IMR-90 (cell line): ENCODE measurements around the gene CGNL1. TPM values are rescaled to one million over a fixed set of nuclear protein-coding genes. Genes with fewer than 3 reads are reported as not detected.

Experiments
- ATAC-seq: fragments of 200-7000 bp; cut with Tn5 transposase; 2 replicates; pipeline ENCODE4 v1.9.1; 2020; ENCODE audit warnings: low read depth, mild to moderate bottlenecking, moderate library complexity
- BruUV-seq: library from RNA; stranded (reverse); fragments of 400-500 nt; replicated peaks from 2 replicates; lab custom pipeline; 2021; lab: Mats Ljungman, UMichigan
- CTCF ChIA-PET: fragments of 300-600 bp; formaldehyde crosslinking; extraction: SDS; loops from one replicate; lab custom pipeline; 2021; ENCODE audit warnings: antibody characterized with exemption; lab: Yijun Ruan, JAX
- POLR2A ChIA-PET: fragments of 300-600 bp; sonication (Branson Sonifier 250); formaldehyde crosslinking; loops from one replicate; lab custom pipeline; 2022; ENCODE audit warnings: antibody characterized with exemption; ENCODE audit not compliant: unreplicated experiment; lab: Charles Lee
- DNase-seq: peaks from one replicate; pipeline ENCODE4 v3.0.0; 2013
- H2AFZ ChIP-seq: replicated peaks from 2 replicates; pipeline ENCODE3; 2013; ENCODE audit warnings: low read length, mild to moderate bottlenecking; ENCODE audit not compliant: poor library complexity
- H2AK5ac ChIP-seq: 2 replicates; pipeline ENCODE4 v1.6.1; 2013; ENCODE audit warnings: low read depth, low read length, inconsistent platforms
- H2AK9ac ChIP-seq: replicated peaks from 2 replicates; pipeline ENCODE3; 2013; ENCODE audit warnings: mild to moderate bottlenecking, low read depth, low read length, moderate library complexity; ENCODE audit not compliant: poor library complexity
- H2BK120ac ChIP-seq: 2 replicates; pipeline ENCODE4 v1.6.1; 2013; ENCODE audit warnings: low read depth, low read length, inconsistent platforms
- H2BK15ac ChIP-seq: 3 replicates; pipeline ENCODE4 v1.6.1; 2013; ENCODE audit warnings: low read depth, low read length, inconsistent platforms
- H2BK20ac ChIP-seq: 2 replicates; pipeline ENCODE4 v1.6.1; 2013; ENCODE audit warnings: low read depth, mild to moderate bottlenecking, inconsistent platforms, low read length, moderate library complexity
- H2BK5ac ChIP-seq: 2 replicates; pipeline ENCODE4 v1.6.1; 2013; ENCODE audit warnings: mild to moderate bottlenecking, low read depth, low read length, inconsistent platforms; ENCODE audit not compliant: poor library complexity, severe bottlenecking
- H3K14ac ChIP-seq: replicated peaks from 2 replicates; pipeline ENCODE4 v1.6.1; 2013; ENCODE audit warnings: low read depth, low read length, inconsistent platforms
- H3K18ac ChIP-seq: 2 replicates; pipeline ENCODE4 v1.6.1; 2013; ENCODE audit warnings: low read depth, low read length, control low read depth
- H3K23ac ChIP-seq: 2 replicates; pipeline ENCODE4 v1.6.1; 2013; ENCODE audit warnings: low read depth, low read length, inconsistent platforms
- H3K27ac ChIP-seq: 2 replicates; pipeline ENCODE4 v1.5.1; 2013; ENCODE audit warnings: mild to moderate bottlenecking, control low read depth, low read length; ENCODE audit not compliant: insufficient read depth
- H3K27me3 ChIP-seq: 2 replicates; pipeline ENCODE4 v1.6.1; 2013; ENCODE audit warnings: low read length; ENCODE audit not compliant: control insufficient read depth, insufficient read depth
- H3K36me3 ChIP-seq: 2 replicates; pipeline ENCODE4 v1.6.1; 2013; ENCODE audit warnings: low read length, mixed read lengths; ENCODE audit not compliant: control insufficient read depth, insufficient read depth
- H3K4ac ChIP-seq: 2 replicates; pipeline ENCODE4 v1.6.1; 2013; ENCODE audit warnings: low read depth, low read length, inconsistent platforms
- H3K4me1 ChIP-seq: 2 replicates; pipeline ENCODE4 v1.6.1; 2013; ENCODE audit warnings: low read length, mixed read lengths; ENCODE audit not compliant: control insufficient read depth, insufficient read depth
- H3K4me2 ChIP-seq: 2 replicates; pipeline ENCODE4 v1.6.1; 2013; ENCODE audit warnings: low read depth, mild to moderate bottlenecking, control low read depth, low read length, moderate library complexity
- H3K4me3 ChIP-seq: 2 replicates; pipeline ENCODE4 v1.5.1; 2013; ENCODE audit warnings: low read depth, mild to moderate bottlenecking, control low read depth, low read length, moderate library complexity; ENCODE audit not compliant: insufficient read depth
- H3K56ac ChIP-seq: 2 replicates; pipeline ENCODE4 v1.6.1; 2013; ENCODE audit warnings: low read length, inconsistent platforms; ENCODE audit not compliant: insufficient read depth; ENCODE audit errors: extremely low read depth
- H3K79me1 ChIP-seq, 2 experiments: 2 replicates each; pipeline ENCODE4 v1.6.1; 2013; ENCODE audit warnings: low read length in 2 of 2, inconsistent platforms in 1 of 2, low read depth in 1 of 2
- H3K9ac ChIP-seq: 2 replicates; pipeline ENCODE4 v1.6.1; 2013; ENCODE audit warnings: low read depth, low read length, control low read depth
- H3K9me1 ChIP-seq: 2 replicates; pipeline ENCODE4 v1.6.1; 2013; ENCODE audit warnings: low read length, inconsistent platforms; ENCODE audit not compliant: insufficient read depth
- H3K9me3 ChIP-seq: 2 replicates; pipeline ENCODE4 v1.6.1; 2013; ENCODE audit warnings: low read length; ENCODE audit not compliant: control insufficient read depth, insufficient read depth
- H4K20me1 ChIP-seq: 2 replicates; pipeline ENCODE4 v1.6.1; 2013; ENCODE audit warnings: low read length, inconsistent platforms; ENCODE audit not compliant: insufficient read depth
- H4K5ac ChIP-seq: 2 replicates; pipeline ENCODE4 v1.6.1; 2013; ENCODE audit warnings: mild to moderate bottlenecking, low read depth, low read length, control low read depth
- H4K8ac ChIP-seq, 2 experiments: 2 replicates each; pipeline ENCODE4 v1.6.1; 2013; ENCODE audit warnings: low read depth in 2 of 2, low read length in 2 of 2, control low read depth in 1 of 2, inconsistent platforms in 1 of 2
- H4K91ac ChIP-seq: 2 replicates; pipeline ENCODE4 v1.6.1; 2013; ENCODE audit warnings: low read depth, low read length, inconsistent platforms; ENCODE audit not compliant: insufficient read depth
- BHLHE40 ChIP-seq: fragments of 150-350 bp; IDR thresholded peaks from 2 replicates; pipeline ENCODE4 v1.6.1; 2016; ENCODE audit warnings: mild to moderate bottlenecking, low read depth, low read length
- CEBPB ChIP-seq: IDR thresholded peaks from 2 replicates; pipeline ENCODE4 v1.6.1; 2012; ENCODE audit warnings: low read depth, low read length, improper control_type of control experiment
- CHD1 ChIP-seq: IDR thresholded peaks from 2 replicates; pipeline ENCODE4 v1.6.1; 2012; ENCODE audit warnings: low read depth, low read length, improper control_type of control experiment
- ELK1 ChIP-seq: fragments of 150-350 bp; IDR thresholded peaks from 2 replicates; pipeline ENCODE4 v1.6.1; 2016; ENCODE audit warnings: low read depth, mild to moderate bottlenecking, low read length, moderate library complexity, borderline replicate concordance
- MAFK ChIP-seq: IDR thresholded peaks from 2 replicates; pipeline ENCODE4 v1.6.1; 2012; ENCODE audit warnings: low read depth, low read length, improper control_type of control experiment
- MAZ ChIP-seq: IDR thresholded peaks from 2 replicates; pipeline ENCODE4 v1.6.1; 2012; ENCODE audit warnings: low read depth, mild to moderate bottlenecking, low read length, improper control_type of control experiment, moderate library complexity, borderline replicate concordance
- MXI1 ChIP-seq: IDR thresholded peaks from 2 replicates; pipeline ENCODE4 v1.6.1; 2012; ENCODE audit warnings: low read depth, mild to moderate bottlenecking, low read length, moderate library complexity, borderline replicate concordance
- NFE2L2 ChIP-seq: fragments of 150-350 bp; IDR thresholded peaks from 2 replicates; pipeline ENCODE4 v1.6.1; 2016; ENCODE audit warnings: low read depth, mild to moderate bottlenecking, low read length
- POLR2A ChIP-seq: IDR thresholded peaks from 2 replicates; pipeline ENCODE4 v1.6.1; 2012; ENCODE audit warnings: mild to moderate bottlenecking, low read depth, low read length
- RAD21 ChIP-seq: IDR thresholded peaks from 2 replicates; pipeline ENCODE4 v1.6.1; 2012; ENCODE audit warnings: low read length, improper control_type of control experiment
- RCOR1 ChIP-seq: IDR thresholded peaks from 2 replicates; pipeline ENCODE4 v1.6.1; 2012; ENCODE audit warnings: mild to moderate bottlenecking, low read length, improper control_type of control experiment; ENCODE audit not compliant: insufficient replicate concordance
- RFX5 ChIP-seq: IDR thresholded peaks from 2 replicates; pipeline ENCODE4 v1.8.0; 2012; ENCODE audit warnings: low read depth, mild to moderate bottlenecking, low read length, moderate library complexity
- SMC3 ChIP-seq: fragments of 150-350 bp; IDR thresholded peaks from 2 replicates; pipeline ENCODE4 v1.6.1; 2016; ENCODE audit warnings: low read depth, mild to moderate bottlenecking, antibody characterized with exemption, low read length, moderate library complexity
- WGBS, 2 experiments: methylation state at CpG; one replicate each; pipeline versions ENCODE4 v1.1.5 to v1.1.7; 2013; ENCODE audit warnings: missing lambda C conversion rate in 2 of 2; ENCODE audit not compliant: insufficient read length in 1 of 2; ENCODE audit errors: extremely low coverage in 2 of 2; 5-methylcytosine and 5-hydroxymethylcytosine counted together
- dilution Hi-C: fragments of 300-500 bp; cut with HindIII; formaldehyde crosslinking; loops from one replicate; pipeline ENCODE4 v1.14.3; 2018; ENCODE audit warnings: low sequenced_read_pairs; ENCODE audit not compliant: unreplicated experiment
- in situ Hi-C: fragments of 300-500 bp; cut with MboI; formaldehyde crosslinking; loops from 3 replicates; pipeline ENCODE4 v1.14.3; 2019; ENCODE audit warnings: low sequenced_read_pairs, inconsistent platforms, mixed read lengths
- intact Hi-C: fragments of 100-400 bp; cut with micrococcal nuclease; formaldehyde crosslinking; loops from 2 replicates; pipeline ENCODE4 v1.10.0; 2022
- polyA plus RNA-seq, 3 experiments: library from polyadenylated mRNA; depleted of rRNA; stranded (reverse); fragments of >200 nt; gene quantifications; 2 replicates each; pipeline ENCODE4 v1.2.3, GENCODE V29; 2012; ENCODE audit warnings: low replicate concordance in 1 of 3
- total RNA-seq: library from RNA; depleted of rRNA; stranded (reverse); fragments of >200 nt; gene quantifications from 2 replicates; pipeline ENCODE4 v1.2.3, GENCODE V29; 2012
- TF ChIP-seq, protein P1 (sequence below): conservative IDR thresholded peaks from 2 replicates; pipeline ENCODE4 v1.5.1; 2012; ENCODE audit warnings: mild to moderate bottlenecking, low read depth, low read length, improper control_type of control experiment
- TF ChIP-seq, protein P2 (sequence below): fragments of 150-350 bp; IDR thresholded peaks from 2 replicates; pipeline ENCODE4 v1.6.1; 2017; ENCODE audit warnings: mild to moderate bottlenecking, antibody characterized with exemption, low read length, low read depth

Gene CGNL1
- total and polyA plus RNA-seq, 2 of the 4 experiments (the other 2 are of a cell fraction), result 0.07 to 0.18 TPM

DNA sequence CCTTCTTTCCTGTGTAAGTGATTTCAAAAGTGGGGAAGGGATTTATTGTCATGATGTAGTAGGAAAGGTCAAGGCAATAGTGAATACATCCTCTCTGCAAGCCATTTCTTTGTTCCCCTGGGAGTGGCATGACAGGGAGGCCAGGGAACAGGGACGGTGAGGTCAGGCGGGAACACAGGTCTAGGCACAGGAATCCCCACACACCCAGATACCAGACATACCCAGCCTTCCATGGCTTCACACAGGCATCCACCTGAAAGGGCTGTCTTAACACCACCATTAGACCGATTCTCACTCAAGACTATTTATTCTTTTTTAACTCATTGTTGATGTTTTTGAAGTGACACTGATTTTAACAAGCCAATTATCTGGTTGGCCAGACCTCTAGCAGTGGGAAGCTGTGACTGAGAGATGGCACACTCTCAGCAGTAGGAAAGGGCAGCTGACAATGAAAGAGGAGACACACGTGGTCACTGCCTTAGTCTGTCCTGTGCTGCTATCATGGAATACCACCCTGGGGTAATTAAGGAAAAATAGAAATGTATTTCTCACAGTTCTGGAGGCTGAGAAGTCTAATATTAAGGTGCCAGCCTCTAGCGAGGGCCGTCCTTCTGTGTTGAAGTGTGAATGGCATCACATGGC is 140.8 kb downstream of the CGNL1 start:
- no peak overlapping the region for H3K9ac ChIP-seq
- ChIA-PET POLR2A (no interaction called here), CTCF (no interaction called here)
- no peak overlapping the region for H3K56ac ChIP-seq
- no peak overlapping the region for H3K23ac ChIP-seq
- TF ChIP-seq MAFK, result no peak
- TF ChIP-seq RCOR1, result no peak
- TF ChIP-seq CEBPB, result no peak
- no peak for TF ChIP-seq MXI1
- no peak for TF ChIP-seq NFE2L2
- TF ChIP-seq BHLHE40, result no peak
- TF ChIP-seq, protein P1, sequence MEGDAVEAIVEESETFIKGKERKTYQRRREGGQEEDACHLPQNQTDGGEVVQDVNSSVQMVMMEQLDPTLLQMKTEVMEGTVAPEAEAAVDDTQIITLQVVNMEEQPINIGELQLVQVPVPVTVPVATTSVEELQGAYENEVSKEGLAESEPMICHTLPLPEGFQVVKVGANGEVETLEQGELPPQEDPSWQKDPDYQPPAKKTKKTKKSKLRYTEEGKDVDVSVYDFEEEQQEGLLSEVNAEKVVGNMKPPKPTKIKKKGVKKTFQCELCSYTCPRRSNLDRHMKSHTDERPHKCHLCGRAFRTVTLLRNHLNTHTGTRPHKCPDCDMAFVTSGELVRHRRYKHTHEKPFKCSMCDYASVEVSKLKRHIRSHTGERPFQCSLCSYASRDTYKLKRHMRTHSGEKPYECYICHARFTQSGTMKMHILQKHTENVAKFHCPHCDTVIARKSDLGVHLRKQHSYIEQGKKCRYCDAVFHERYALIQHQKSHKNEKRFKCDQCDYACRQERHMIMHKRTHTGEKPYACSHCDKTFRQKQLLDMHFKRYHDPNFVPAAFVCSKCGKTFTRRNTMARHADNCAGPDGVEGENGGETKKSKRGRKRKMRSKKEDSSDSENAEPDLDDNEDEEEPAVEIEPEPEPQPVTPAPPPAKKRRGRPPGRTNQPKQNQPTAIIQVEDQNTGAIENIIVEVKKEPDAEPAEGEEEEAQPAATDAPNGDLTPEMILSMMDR, result no peak
- TF ChIP-seq RFX5, result no peak
- no peak for TF ChIP-seq MAZ
- TF ChIP-seq, protein P2, sequence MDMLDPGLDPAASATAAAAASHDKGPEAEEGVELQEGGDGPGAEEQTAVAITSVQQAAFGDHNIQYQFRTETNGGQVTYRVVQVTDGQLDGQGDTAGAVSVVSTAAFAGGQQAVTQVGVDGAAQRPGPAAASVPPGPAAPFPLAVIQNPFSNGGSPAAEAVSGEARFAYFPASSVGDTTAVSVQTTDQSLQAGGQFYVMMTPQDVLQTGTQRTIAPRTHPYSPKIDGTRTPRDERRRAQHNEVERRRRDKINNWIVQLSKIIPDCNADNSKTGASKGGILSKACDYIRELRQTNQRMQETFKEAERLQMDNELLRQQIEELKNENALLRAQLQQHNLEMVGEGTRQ, result no peak
- TF ChIP-seq POLR2A, result no peak
- no peak for TF ChIP-seq RAD21
- TF ChIP-seq CHD1, result no peak
- TF ChIP-seq ELK1, result no peak
- no peak for TF ChIP-seq SMC3
- peaks cover 10% of the 10 kb centered on the region for H3K27me3 ChIP-seq
- no peak overlapping the region for H2BK20ac ChIP-seq
- dilution Hi-C loops (no loop called here), in situ Hi-C loops (no loop called here), intact Hi-C loops (no loop called here)
- no peak overlapping the region for H2AK5ac ChIP-seq
- no peak overlapping the region for H3K18ac ChIP-seq
- no peak overlapping the region for H2BK5ac ChIP-seq
- no peak overlapping the region for H3K14ac ChIP-seq
- no TSS peak for BruUV-seq
- no peaks in the 10 kb centered on the region for H3K4me1 ChIP-seq
- H3K27ac ChIP-seq, result no peak overlapping the region
- no peaks in the 10 kb centered on the region for H3K79me1 ChIP-seq
- DNase-seq (no peak), ATAC-seq (no peak)
- no peak overlapping the region for H3K4me2 ChIP-seq
- H2AFZ ChIP-seq, result no peak overlapping the region
- H4K8ac ChIP-seq, result no peak overlapping the region
- H2BK15ac ChIP-seq, result no peak overlapping the region
- H4K91ac ChIP-seq, result no peak overlapping the region
- H3K36me3 ChIP-seq, result no peaks in the 10 kb centered on the region
- H3K4me3 ChIP-seq, result no peak overlapping the region
- no peak overlapping the region for H4K5ac ChIP-seq
- no peak overlapping the region for H3K4ac ChIP-seq
- H4K20me1 ChIP-seq, result no peaks in the 10 kb centered on the region
- no peaks in the 10 kb centered on the region for H3K9me1 ChIP-seq
- H2BK120ac ChIP-seq, result no peak overlapping the region
- no peaks in the 10 kb centered on the region for H3K9me3 ChIP-seq
- no peak overlapping the region for H2AK9ac ChIP-seq
- 100% methylated on average over 2 of the region's 6 CpGs; no CpG with 5 or more reads in 1 of the 2 experiments for WGBS, 2 experiments
